HG03175 (cell line): ENCODE data around the gene ANKRD42.
"Not testable (repeated sequence)": the region's sequence is repeated elsewhere in the genome, so short reads cannot be mapped to it uniquely, and the experiment has no call there.

Source experiments
- ATAC-seq: cut with Tn5 transposase; IDR thresholded peaks from one replicate; pipeline ENCODE4 v1.9.1; 2021; ENCODE audit warnings: mild to moderate bottlenecking, moderate library complexity; ENCODE audit not compliant: unreplicated experiment

Gene ANKRD42

DNA sequence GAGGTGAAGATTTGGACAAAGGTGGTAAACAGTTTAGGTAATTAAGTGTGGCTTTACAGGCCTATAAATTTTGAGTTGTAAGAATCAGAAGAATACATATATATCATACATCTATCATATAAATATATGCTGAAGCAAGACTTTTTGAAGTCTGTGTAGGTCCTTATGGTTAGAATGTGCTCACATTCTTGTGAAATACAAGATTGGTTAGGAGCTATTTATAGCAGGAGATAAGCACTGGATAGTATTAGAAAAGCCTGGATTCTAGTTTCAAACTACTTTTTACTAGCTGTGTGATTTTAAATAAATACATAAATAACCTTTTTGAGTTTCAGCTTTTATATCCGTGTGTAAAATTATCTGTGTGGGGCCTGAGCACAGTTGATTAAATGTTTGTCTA lies 42.3 kb downstream of the ANKRD42 start:
- ATAC-seq = no peak

DNA sequence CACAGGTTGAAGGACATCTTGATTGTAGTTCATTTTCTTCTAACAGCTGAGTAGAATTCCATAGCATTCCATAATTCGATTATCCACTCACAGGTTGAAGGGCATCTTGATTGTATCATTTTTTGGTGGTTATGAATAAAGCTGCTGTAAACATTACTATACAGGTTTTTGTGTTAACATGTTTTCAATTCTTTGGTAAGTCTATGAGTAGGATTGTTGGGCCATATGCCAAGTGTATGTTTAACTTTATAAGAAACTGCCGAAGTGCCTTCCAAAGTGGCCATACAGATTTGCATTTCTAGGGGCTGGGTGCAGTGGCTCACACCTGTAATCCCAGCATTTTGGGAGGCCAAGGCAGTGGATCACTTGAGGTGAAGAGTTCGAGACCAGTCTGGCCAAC lies 44.6 kb downstream of the ANKRD42 start:
- no peak for ATAC-seq

DNA sequence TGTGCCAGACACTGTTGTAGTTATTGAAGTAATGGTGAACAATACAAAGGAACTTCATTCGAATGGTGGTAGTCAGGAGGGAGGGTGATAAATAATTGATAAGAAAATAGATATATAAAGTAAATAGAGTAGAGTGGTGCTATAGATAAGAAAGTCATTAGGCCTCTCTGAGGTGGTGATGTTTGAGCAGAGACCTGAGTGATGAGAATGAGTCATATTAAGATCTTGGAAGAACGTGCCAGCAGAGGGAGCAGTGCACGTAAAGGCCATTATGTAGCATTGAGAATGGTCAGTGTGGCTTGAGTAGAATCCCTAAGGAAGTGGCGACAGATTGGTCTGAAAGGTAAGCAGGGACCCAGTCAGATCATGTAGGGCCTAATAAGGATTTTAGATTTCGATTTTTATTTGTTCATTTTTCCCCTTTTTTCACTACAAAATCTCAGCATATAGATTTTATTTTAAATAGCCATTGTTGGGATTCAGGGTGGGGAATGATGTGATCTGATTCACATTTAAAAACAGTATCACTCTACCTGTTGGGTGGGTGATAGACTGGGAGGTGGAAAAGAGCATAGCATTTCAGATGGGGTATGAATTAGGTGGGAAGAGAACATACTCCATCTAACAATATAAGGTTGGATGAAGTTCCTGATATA lies 47.9 kb downstream of the ANKRD42 start:
- ATAC-seq = peak; percentile 85

DNA sequence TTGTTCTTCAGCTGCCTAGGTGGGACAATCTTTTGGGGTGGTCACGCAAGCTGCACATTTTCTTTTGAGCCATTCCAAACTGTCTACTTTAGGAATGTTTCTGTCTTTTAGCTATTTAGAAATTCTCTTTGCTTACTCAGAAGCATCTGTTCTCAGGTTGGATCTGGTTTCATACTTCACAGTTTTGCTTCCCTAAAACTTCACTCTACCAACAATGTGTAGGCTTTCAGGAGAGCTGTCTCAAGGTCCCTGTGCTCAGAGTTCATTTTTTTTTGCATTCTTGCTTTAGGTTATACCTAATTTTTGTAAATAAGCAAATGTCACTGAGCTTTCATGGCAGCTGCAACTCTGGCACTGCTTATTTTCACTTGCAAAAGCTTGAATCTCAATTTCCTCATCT lies 55.9 kb downstream of the ANKRD42 start:
- no peak for ATAC-seq

DNA sequence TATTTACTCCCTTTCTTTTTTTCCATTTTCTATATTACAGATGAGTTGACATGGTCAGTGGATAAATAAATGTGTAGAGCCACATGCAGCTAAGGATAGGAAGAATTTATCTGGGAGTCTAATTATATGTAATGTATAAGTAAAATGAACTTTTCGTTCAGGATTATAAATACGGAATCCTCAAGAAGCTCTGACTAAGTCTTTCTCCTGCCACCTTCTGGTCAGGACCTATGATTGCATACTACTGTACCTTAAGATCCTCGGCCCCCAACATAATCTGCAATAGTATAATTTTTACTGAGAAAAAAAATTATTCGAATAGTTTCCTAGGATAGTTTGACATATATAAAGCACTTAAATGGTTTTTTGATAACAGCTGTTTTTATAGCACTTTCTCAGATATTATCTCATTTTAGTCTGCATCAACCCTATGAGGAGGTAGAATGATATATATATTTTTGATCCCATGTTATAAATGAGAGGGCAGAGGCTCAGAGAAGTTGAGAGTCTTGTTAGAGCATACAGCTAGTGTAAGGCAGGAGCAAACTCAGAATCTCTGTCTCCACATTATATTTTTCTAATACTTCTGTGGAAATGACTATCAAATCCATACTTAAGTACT lies 56.6 kb downstream of the ANKRD42 start:
- peak; percentile 85 for ATAC-seq

DNA sequence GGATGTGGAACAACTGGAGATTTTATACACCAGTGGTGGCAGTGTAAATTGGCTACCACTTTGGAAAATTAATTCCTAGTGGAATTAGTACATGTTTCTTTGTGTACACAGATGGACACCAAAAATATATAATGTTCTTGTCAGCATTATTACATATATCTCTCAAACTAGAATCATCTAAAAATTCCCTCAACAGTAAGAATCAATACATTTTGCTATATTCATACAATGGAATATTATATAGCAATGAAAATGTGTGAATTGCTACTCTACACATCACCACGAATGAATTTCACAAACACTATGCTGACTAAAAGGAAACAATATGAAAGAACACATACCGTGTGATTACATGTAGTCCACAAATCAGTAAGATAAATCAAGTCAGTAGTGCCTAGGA lies 58.8 kb downstream of the ANKRD42 start:
- no peak for ATAC-seq

DNA sequence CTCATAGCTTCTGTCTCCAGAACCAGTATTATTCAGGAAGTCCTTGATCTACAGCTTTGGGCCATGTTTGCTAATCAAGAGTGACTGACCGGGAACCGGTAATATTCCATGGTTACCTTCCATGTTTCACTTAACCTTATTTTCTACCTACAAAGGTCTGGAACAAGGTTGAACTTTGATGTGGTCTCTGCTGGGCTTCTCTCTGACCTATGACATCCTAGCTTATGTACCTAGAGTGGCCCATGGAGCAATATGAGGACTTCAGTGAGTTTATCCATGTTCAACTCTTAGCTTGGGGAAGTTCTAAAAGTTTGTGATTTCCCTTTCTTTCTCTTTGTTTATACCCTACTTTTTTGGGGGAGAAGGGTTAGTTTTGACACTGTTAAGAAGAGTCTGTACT lies 59.4 kb downstream of the ANKRD42 start:
- ATAC-seq = no peak

DNA sequence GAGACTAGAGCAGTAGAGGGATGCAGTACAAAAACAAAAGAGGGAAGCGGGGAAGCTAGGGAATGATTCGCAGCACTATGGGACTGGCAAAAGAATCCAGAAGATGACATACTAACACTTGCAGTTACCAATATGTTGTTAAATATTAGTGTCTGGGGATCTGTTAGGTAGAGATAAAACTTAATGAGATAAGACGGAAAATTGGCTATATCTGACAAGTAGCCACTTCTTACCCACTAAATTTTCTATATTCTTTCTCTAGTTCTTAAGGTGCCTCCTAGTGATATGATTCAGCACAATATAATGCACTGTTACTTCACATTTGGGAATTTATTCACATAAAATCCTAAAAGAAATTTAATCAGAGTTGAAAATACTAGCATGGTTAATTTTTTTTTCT lies 61.9 kb downstream of the ANKRD42 start:
- no peak for ATAC-seq

DNA sequence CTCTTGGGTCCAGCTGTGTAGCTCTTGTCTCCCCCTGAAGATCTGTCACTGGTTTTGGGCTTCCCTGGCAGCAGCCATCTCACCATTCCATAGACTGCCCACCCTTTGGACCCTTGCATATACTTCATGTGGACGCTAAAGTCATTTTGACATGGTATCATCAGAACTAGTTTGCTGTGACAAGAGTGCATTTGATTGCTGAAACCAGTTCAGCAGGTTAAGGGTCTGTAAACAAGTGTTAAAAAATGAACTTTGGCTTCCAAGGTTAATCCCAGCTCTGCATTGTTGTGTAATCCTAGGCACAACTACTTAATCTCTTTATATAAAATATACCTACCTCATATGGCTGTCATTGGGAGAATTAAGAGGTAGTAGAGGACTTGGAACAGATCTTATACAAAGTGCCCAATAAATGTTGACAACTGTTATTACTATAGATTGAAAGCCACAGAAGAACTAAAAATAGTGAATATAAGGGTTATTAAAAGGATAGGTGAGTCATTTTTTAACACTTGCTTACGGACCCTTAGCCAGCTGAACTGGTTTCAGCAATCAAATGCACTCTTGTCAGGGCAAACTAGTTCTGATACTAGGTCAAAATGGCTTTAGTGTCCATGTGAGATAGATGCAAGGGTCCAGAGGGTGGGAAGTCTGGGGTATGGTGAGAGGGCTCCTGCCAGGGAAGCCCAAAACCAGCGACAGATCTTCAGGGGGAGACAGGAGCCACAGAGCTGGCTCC lies 63.3 kb downstream of the ANKRD42 start:
- ATAC-seq = no peak

DNA sequence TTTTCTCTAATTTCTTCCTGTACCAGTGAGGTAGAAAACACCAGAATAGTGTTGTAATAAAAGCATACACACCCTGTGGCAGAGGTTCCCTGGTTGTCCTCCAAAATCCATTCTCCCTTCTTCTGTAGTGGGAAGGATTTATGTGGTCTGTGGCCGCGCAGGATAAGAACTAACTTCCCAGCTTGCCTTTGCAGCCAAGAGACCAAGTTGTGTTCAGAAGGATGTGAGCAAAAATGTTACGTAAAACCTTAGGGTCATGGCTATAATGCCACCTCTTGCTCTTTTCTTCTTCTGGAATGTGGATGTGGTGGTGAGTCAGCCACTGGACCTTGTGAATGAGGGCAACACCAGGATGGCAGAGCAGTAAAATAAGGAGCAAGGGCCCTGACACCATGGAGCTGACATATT lies 64.3 kb downstream of the ANKRD42 start:
- no peak for ATAC-seq

DNA sequence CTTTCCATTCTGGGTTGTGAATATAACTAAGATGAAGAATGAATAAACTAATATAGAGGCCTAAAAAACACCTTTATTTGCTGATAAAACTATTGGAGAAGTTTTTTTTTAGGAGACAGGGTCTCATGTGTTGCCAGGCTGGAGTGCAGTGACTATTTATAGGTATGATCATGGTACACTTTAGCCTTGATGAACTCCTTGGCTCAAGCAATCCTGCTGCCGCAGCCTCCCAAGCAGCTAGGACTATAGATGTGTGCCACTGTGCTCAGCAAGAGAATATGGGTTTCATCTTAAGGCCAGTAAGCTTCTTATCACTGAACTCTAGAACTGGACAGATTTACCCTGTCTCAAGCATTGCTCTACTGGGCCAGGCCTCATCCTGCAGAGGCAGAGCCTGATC lies 66.0 kb downstream of the ANKRD42 start:
- no peak for ATAC-seq

DNA sequence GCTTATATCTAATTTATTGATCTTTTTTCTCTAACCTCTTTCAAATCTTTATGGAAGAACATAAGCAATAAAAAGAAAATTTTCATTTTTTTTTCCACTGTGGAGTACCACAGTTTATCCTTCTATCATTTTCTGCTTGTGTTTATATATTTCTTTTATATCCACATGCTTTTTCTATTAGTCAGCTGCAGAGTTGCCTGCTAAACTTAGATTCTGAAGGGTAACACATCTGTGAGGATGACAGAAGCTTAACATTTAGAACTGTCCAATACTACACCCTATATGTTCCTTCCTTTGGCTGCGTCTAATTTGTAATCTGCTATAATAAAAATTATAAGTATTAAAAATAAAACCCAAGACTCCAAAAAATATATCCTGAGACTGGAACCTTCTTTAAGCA lies 71.8 kb downstream of the ANKRD42 start:
- no peak for ATAC-seq

DNA sequence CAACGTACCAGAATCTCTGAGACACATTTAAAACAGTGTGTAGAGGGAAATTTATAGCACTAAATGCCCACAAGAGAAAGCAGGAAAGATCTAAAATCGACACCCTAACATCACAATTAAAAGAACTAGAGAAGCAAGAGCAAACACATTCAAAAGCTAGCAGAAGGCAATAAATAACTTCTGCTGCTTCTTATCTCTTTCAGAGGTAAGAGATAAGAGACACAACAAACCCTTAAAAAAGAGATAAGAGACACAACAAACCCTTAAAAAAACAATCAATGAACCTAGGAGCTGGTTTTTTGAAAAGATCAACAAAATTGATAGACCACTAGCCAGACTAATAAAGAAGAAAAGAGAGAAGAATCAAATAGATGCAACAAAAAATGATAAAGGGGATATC lies 75.6 kb downstream of the ANKRD42 start:
- ATAC-seq = not testable (repeated sequence)

DNA sequence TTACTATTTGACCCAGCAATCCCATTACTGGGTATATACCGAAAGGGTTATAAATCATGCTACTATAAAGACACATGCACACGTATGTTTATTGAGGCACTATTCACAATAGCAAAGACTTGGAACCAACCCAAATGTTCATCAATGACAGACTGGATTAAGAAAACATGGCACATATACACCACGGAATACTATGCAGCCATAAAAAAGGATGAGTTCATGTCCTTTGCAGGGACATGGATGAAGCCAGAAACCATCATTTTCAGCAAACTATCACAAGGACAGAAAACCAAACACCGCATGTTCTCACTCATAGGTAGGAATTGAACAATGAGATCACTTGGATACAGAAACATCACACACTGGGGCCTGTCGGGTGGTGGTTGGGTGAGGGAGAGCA lies 78.2 kb downstream of the ANKRD42 start:
- not testable (repeated sequence) for ATAC-seq

DNA sequence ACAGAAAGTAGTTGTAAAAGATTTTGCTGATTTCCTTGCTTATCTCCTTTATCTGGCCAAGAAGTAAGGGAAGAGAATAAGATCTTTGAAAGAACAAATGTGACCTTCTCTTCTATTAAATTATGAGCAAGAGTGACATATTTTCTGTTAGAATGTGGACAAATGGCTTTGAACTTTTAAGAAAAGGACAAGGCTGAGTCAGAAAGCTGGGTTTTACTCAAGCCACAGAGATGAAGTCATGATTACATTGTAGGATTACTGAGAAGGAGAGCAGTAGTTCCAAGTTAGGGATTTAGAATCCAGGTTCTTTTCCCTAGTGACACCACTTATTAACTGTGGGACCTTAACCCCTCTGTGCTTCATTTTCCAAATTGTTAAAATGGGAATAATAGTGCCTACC lies 79.1 kb downstream of the ANKRD42 start:
- ATAC-seq = no peak

DNA sequence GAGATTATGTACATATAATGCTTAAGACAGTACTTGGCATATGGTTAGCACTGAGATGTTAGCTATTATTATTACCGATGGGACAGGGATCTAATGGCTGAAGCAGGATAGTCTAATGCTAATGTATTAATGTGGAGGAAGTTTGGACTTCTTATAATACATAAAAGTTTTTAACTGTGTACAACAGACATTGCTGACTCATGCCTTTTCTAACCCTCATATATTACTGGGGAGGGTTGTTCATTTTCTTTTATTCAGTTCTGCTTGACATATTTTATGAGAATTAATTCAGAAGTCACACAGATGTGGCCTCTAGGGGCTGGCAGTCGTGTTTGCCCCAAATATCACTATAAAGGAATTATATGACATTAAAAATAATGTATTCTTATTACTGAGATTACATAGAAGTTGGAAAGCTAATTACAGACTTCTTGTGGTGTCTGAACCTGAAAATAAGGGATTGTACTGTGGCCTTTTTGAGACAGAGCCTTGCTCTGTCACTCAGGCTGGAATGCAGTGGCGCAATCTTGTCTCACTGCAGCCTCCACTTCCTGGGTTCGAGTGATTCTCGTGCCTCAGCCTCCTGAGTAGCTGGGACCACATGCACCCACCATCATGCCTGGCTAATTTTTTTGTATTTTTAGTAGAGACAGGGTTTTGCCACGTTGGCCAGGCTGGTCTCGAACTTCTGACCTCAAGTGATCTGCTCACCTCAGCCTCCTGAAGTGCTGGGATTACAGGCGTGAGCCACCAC lies 82.6 kb downstream of the ANKRD42 start:
- no peak for ATAC-seq

DNA sequence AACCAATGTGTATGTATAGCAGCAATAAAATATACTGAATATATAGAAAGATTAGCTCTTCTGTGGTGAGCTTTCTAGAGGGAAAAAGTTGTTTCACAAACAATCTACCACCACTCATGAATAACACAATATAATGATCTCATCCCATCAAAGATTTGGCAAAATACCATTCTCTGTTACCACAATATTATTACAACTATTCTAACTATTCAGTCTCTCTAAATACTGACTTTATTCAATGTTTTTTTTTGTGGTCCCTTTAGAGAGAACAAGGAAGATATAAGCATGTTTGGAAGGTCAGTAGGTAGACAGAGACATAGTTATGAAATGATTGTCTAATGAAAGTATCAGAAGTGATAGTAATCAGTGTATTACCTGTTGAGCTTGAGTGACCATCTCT lies 84.8 kb downstream of the ANKRD42 start:
- ATAC-seq = no peak

DNA sequence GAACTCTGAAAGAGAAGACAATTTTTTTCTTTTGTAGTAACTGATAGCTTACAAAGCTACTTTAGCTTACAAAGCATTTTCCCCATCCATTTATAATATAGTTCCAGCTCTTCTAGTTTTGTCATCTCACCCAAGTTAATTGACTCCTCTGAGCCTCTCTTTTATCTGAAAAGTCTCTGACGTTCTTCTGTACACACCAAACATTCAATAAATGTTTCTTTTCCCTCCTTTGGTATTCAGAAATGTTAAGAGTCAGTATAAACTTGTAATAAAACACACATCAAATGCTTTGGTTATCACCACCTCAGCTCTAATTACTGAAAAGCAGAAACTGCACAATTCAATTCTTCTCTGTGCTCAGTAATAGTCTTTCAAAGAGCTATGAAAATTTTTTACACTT lies 86.7 kb downstream of the ANKRD42 start:
- ATAC-seq = no peak

DNA sequence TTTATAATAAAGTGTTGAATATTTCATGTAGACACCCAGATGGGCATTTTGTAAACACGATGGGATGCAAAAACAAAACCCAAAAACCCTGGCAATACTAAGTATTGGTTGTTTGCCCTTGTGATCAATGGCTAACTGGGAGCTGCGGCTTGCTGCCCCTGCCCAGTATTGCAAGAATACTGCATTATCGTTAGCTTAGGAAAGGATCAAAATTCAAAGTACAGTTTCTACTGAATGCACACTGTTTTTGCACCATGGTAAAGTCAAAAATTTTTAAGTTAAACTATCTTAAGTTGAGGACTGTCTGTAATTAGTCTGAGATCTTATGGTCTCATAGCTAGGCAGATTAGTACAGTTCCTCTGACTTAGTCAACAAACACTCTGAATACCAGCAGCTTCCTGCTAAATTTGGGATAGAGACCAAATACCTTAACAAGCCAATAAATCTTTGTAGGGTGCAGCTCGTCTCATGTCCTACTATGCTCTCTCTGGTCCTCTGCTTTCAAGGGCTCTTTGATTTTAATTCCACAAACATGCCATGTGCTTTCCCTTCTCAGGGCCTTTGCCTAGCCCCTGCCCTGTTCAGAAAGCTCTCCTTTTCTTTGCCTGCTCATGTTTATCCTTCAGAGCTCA lies 88.7 kb downstream of the ANKRD42 start:
- ATAC-seq = no peak

DNA sequence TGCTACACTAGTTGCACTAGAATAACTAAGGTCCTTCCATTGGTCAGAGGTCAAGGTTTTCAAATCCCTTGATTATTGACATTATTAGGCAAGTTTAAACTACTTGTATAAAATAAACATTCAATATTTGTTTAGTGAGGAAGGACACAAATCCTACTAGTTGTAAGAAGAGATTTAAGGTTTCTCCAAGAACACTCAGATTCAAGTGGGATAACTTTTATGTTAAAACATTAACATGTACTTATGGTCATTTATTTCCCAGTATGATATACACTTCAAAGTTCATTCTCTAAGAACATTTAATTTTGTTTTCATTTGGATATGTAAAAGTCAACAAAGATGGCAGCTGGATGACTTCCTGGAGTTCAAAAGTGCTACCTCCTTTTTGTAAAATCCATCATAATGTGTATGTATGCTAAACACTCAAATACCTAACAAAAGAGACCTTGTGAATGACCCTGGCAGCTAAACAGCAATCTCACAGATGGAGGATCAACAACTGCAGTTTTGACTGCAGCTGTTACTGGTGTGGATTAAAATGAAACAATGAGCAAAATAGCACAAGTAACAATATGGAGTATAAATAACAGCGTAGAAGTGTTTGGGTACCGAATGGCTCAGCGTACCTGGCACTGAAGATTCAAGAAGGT lies 91.1 kb downstream of the ANKRD42 start:
- ATAC-seq = no peak
